Vagina (tissue), 2 donors: ENCODE results near the gene SPINT2. TPM values are rescaled to one million over a fixed set of nuclear protein-coding genes. Genes with fewer than 3 reads are reported as not detected.

Experiments
- DNase-seq, 2 donors: peaks; one replicate each; pipeline ENCODE4 v3.0.0-alpha.2; 2017; ENCODE audit errors: extremely low spot score in 2 of 2
- H3K27ac ChIP-seq: fragments of 200-600 bp; sonication (generic); one replicate; pipeline ENCODE4 v1.5.1; 2019
- H3K27me3 ChIP-seq: fragments of 200-600 bp; sonication (generic); one replicate; pipeline ENCODE4 v1.5.1; 2019
- H3K36me3 ChIP-seq, 2 donors: fragments of 200-600 bp; sonication (generic); one replicate each; pipeline ENCODE4 v1.5.1; 2017 to 2019
- H3K4me1 ChIP-seq: fragments of 200-600 bp; sonication (generic); one replicate; pipeline ENCODE4 v1.5.1; 2019
- H3K4me3 ChIP-seq, 2 donors: fragments of 200-600 bp; sonication (generic); 1 replicate in 1 of 2; 2 replicates in 1 of 2; pipeline ENCODE4 v1.5.1; 2016 to 2019
- H3K9me3 ChIP-seq: fragments of 200-600 bp; sonication (generic); one replicate; pipeline ENCODE4 v1.5.1; 2019
- POLR2A ChIP-seq, 2 donors: fragments of 450-650 bp; IDR thresholded peaks; one replicate each; pipeline ENCODE4 v1.6.1; 2017; ENCODE audit warnings: antibody characterized with exemption in 2 of 2, mild to moderate bottlenecking in 2 of 2, moderate library complexity in 2 of 2
- POLR2AphosphoS5 ChIP-seq, 2 donors: sonication (generic); formaldehyde crosslinking; IDR thresholded peaks; one replicate each; pipeline ENCODE4 v1.9.0; 2017; ENCODE audit warnings: antibody characterized with exemption in 2 of 2, mild to moderate bottlenecking in 2 of 2, low read depth in 1 of 2; ENCODE audit not compliant: insufficient read depth in 1 of 2
- intact Hi-C: fragments of 100-400 bp; cut with DNase I; formaldehyde crosslinking; loops from one replicate; pipeline ENCODE4 v1.15.1; 2023
- total RNA-seq: library from RNA; depleted of rRNA; stranded (reverse); fragments of >200 nt; gene quantifications from one replicate; pipeline ENCODE4 v1.2.3, GENCODE V29; 2016
- TF ChIP-seq, protein P1 (sequence below), 3 experiments: fragments of 450-650 bp in 2 of 3; fragments of 200-600 bp in 1 of 3; sonication (generic) in 1 of 3; IDR thresholded peaks; one replicate each; pipeline ENCODE4 v1.5.1; 2017 to 2019; ENCODE audit warnings: antibody characterized with exemption in 3 of 3, mild to moderate bottlenecking in 2 of 3, moderate library complexity in 2 of 3

Gene SPINT2
- total RNA-seq, 1 donor from 2014 or later: 174 TPM

DNA sequence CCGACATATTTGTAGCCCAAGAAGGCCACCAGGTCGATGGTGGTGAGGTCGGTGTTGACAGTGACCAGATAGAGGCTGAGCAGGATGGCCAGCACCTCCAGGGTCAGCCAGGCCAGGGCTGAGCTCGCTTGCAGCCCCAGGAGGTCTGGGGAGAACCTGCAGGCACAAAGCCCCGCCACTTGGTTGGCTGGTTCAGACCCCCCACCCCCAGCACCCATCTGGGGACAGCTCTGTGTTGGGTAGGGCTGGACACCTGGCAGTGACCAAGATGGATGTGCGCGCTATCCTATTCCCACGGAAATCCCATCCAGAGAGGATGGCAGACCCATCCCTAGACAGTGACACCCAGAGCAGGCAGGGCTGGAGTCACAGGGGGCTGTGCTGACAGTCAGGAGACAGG, 43.2 kb downstream of the SPINT2 start:
- DNase-seq: no peak
- TF ChIP-seq POLR2AphosphoS5 (IDR thresholded peaks at IDR 0.05; ENCODE audit: insufficient read depth in 1 of 2, low read depth in 1 of 2) (no peak), POLR2A (IDR thresholded peaks at IDR 0.05) (no peak)
- TF ChIP-seq, protein P1, sequence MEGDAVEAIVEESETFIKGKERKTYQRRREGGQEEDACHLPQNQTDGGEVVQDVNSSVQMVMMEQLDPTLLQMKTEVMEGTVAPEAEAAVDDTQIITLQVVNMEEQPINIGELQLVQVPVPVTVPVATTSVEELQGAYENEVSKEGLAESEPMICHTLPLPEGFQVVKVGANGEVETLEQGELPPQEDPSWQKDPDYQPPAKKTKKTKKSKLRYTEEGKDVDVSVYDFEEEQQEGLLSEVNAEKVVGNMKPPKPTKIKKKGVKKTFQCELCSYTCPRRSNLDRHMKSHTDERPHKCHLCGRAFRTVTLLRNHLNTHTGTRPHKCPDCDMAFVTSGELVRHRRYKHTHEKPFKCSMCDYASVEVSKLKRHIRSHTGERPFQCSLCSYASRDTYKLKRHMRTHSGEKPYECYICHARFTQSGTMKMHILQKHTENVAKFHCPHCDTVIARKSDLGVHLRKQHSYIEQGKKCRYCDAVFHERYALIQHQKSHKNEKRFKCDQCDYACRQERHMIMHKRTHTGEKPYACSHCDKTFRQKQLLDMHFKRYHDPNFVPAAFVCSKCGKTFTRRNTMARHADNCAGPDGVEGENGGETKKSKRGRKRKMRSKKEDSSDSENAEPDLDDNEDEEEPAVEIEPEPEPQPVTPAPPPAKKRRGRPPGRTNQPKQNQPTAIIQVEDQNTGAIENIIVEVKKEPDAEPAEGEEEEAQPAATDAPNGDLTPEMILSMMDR (IDR thresholded peaks at IDR 0.05): no peak
- peaks cover 0 to 22% of the 10 kb centered on the region in 2 donors for H3K36me3 ChIP-seq

GRCh38 chr19:38308006-38308766, 43.8 kb downstream of the SPINT2 start:
- Histone ChIP-seq H3K27ac (no peak overlapping the region), H3K36me3 (peaks cover 0 to 22% of the 10 kb centered on the region in 2 donors), H3K4me3 (no peak overlapping the region), H3K4me1 (peaks cover 6% of the 10 kb centered on the region), H3K27me3 (no peaks in the 10 kb centered on the region), H3K9me3 (no peaks in the 10 kb centered on the region)
- TF ChIP-seq, protein P1 (IDR thresholded peaks at IDR 0.05): no peak
- TF ChIP-seq POLR2AphosphoS5 (IDR thresholded peaks at IDR 0.05; ENCODE audit: insufficient read depth in 1 of 2, low read depth in 1 of 2): no peak
- no peak for TF ChIP-seq POLR2A (IDR thresholded peaks at IDR 0.05)
- intact Hi-C loops: no loop called here
- DNase-seq: no peak

More for the DNA sequence above, 43.2 kb downstream of the SPINT2 start:
- Histone ChIP-seq H3K4me3 (no peak overlapping the region), H3K4me1 (peaks cover 6% of the 10 kb centered on the region), H3K9me3 (no peaks in the 10 kb centered on the region), H3K27me3 (no peaks in the 10 kb centered on the region), H3K27ac (no peak overlapping the region)
- intact Hi-C loops: no loop called here

GRCh38 chr19:38308926-38309614, 44.7 kb downstream of the SPINT2 start:
- TF ChIP-seq POLR2A (IDR thresholded peaks at IDR 0.05): no peak
- TF ChIP-seq, protein P1 (IDR thresholded peaks at IDR 0.05): no peak
- TF ChIP-seq POLR2AphosphoS5 (IDR thresholded peaks at IDR 0.05; ENCODE audit: insufficient read depth in 1 of 2, low read depth in 1 of 2): no peak
- Histone ChIP-seq H3K27ac (no peak overlapping the region), H3K27me3 (no peaks in the 10 kb centered on the region), H3K4me1 (peaks cover 6% of the 10 kb centered on the region), H3K9me3 (no peaks in the 10 kb centered on the region), H3K4me3 (no peak overlapping the region), H3K36me3 (peaks cover 0 to 22% of the 10 kb centered on the region in 2 donors)
- intact Hi-C loops: no loop called here
- DNase-seq: no peak

DNA sequence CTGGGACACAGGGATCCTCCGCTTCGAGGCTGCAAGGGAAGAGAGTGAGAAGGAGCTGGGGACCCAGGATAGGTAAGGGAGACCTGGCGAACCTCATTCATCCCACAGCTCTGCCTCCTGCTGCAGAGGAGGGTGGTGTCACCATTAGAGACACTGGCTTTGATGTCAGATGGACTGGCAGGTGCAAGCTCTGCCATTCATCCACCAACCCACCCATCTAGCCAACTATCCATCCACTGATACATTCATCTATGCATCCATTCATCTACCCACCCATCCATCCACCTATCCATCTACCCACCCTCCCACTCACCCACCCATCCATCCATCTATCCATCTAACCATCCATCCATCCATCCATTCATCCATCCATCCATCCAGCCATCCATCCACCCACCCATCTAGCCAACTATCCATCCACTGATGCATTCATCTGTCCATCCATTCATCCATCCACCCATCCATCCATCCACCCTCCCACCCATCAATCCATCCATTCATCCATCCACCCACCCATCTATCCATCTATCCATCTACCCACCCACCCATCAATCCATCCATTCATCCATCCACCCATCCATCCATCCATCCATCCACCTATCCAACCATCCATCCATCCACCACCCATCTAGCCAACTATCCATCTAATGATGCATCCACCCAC, 45.4 kb downstream of the SPINT2 start:
- Histone ChIP-seq H3K4me3 (no peak overlapping the region), H3K9me3 (no peaks in the 10 kb centered on the region), H3K27me3 (no peaks in the 10 kb centered on the region), H3K36me3 (peaks cover 0 to 22% of the 10 kb centered on the region in 2 donors), H3K4me1 (peaks cover 6% of the 10 kb centered on the region), H3K27ac (no peak overlapping the region)
- TF ChIP-seq, protein P1 (IDR thresholded peaks at IDR 0.05): no peak
- TF ChIP-seq POLR2A (IDR thresholded peaks at IDR 0.05) (no peak), POLR2AphosphoS5 (IDR thresholded peaks at IDR 0.05; ENCODE audit: insufficient read depth in 1 of 2, low read depth in 1 of 2) (no peak)
- intact Hi-C loops: no loop called here
- DNase-seq: no peak
